Muscle of leg (tissue), 11 donors: ENCODE results near the gene IL11. TPM values are rescaled to one million over a fixed set of nuclear protein-coding genes. Genes with fewer than 3 reads are reported as not detected.

Experiments used
- DNase-seq: peaks from one replicate; pipeline ENCODE4 v3.0.0; 2013
- H3K27ac ChIP-seq: one replicate; pipeline ENCODE4 v1.5.1; 2013; ENCODE audit warnings: mild to moderate bottlenecking, low read length, control low read depth
- H3K27me3 ChIP-seq: one replicate; pipeline ENCODE4 v1.6.1; 2013; ENCODE audit warnings: low read length; ENCODE audit not compliant: control insufficient read depth, insufficient read depth
- H3K36me3 ChIP-seq: one replicate; pipeline ENCODE4 v1.6.1; 2013; ENCODE audit warnings: low read length; ENCODE audit not compliant: control insufficient read depth, insufficient read depth
- H3K4me1 ChIP-seq: one replicate; pipeline ENCODE4 v1.6.1; 2013; ENCODE audit warnings: low read length; ENCODE audit not compliant: control insufficient read depth, insufficient read depth
- H3K4me3 ChIP-seq: one replicate; pipeline ENCODE4 v1.5.1; 2013; ENCODE audit warnings: low read length, control low read depth
- H3K9me3 ChIP-seq: replicated peaks from 2 replicates; pipeline ENCODE4 v1.6.1; 2013; ENCODE audit warnings: low read depth, low read length; ENCODE audit not compliant: control insufficient read depth
- WGBS: methylation state at CpG from one replicate; pipeline ENCODE4 v1.1.5; 2013; ENCODE audit warnings: missing lambda C conversion rate; ENCODE audit not compliant: insufficient coverage; 5-methylcytosine and 5-hydroxymethylcytosine counted together
- polyA plus RNA-seq, 8 donors: library from polyadenylated mRNA; unstranded; fragments of 120-200 nt; gene quantifications; one replicate each; pipeline versions ENCODE4 v1.2.1 to v1.2.3, GENCODE V29; 2013; ENCODE audit warnings: inconsistent platforms in 1 of 8, low replicate concordance in 1 of 8; ENCODE audit not compliant: insufficient read length in 8 of 8, insufficient read depth in 1 of 8
- total RNA-seq: library from RNA; stranded (reverse); fragments of 120-200 nt; gene quantifications from one replicate; pipeline ENCODE4 v1.2.4, GENCODE V29; 2013

The IL11 gene
- total and polyA plus RNA-seq, 9 donors: 0.12 to 0.61 (median 0.36) TPM

- Histone ChIP-seq H3K4me1 (no peaks in the 10 kb centered on the region), H3K36me3 (no peaks in the 10 kb centered on the region), H3K9me3 (no peaks in the 10 kb centered on the region), H3K27me3 (peaks cover 2% of the 10 kb centered on the region), H3K27ac (peak within 1 kb of the TSS; percentile 29), H3K4me3 (no peak within 1 kb of the TSS)
- WGBS: 50% methylated on average over 2 of the region's 14 CpGs
- DNase-seq: no peak
Measured at GRCh38 chr19:55325172-55325571, 45.1 kb downstream of the IL11 start, which contains the start of gene TMEM150B. Gene TMEM150B, minus strand, starts transcription at chr19:55325341. Its CDS starts 4,305 bp downstream, at chr19:55321036.

GRCh38 chr19:55324662-55325061, 45.6 kb downstream of the IL11 start:
- Histone ChIP-seq H3K27me3 (peaks cover 7% of the 10 kb centered on the region), H3K27ac (peak overlapping the region; percentile 29), H3K4me3 (no peak overlapping the region), H3K36me3 (no peaks in the 10 kb centered on the region), H3K4me1 (peaks cover 5% of the 10 kb centered on the region), H3K9me3 (no peaks in the 10 kb centered on the region)
- DNase-seq: no peak
- 60% methylated on average over 3 of the region's 6 CpGs for WGBS

- Histone ChIP-seq H3K4me1 (peaks cover 5% of the 10 kb centered on the region), H3K9me3 (no peaks in the 10 kb centered on the region), H3K4me3 (no peak overlapping the region), H3K27me3 (peaks cover 7% of the 10 kb centered on the region), H3K27ac (no peak overlapping the region), H3K36me3 (no peaks in the 10 kb centered on the region)
- DNase-seq: no peak
- WGBS: 42% methylated on average over 10 of the region's 12 CpGs
Measured at GRCh38 chr19:55322204-55322885, 47.9 kb downstream of the IL11 start.

GRCh38 chr19:55321466-55322137, 48.7 kb downstream of the IL11 start:
- no peaks in the 10 kb centered on the region for H3K9me3 ChIP-seq
- no peak overlapping the region for H3K4me3 ChIP-seq
- no peak for DNase-seq
- H3K27ac ChIP-seq: no peak overlapping the region
- 74% methylated on average over 5 of the region's 9 CpGs for whole genome bisulfite sequencing
- no peaks in the 10 kb centered on the region for H3K36me3 ChIP-seq
- peaks cover 7% of the 10 kb centered on the region for H3K27me3 ChIP-seq
- peaks cover 5% of the 10 kb centered on the region for H3K4me1 ChIP-seq

- Histone ChIP-seq H3K4me3 (no peak overlapping the region), H3K4me1 (peaks cover 5% of the 10 kb centered on the region), H3K9me3 (no peaks in the 10 kb centered on the region), H3K27ac (no peak overlapping the region), H3K36me3 (no peaks in the 10 kb centered on the region), H3K27me3 (peaks cover 7% of the 10 kb centered on the region)
- DNase-seq: no peak
- WGBS: 94% methylated on average over 6 of the region's 8 CpGs
Measured at GRCh38 chr19:55320844-55321419, 49.3 kb downstream of the IL11 start.

GRCh38 chr19:55319785-55320184, 50.5 kb downstream of the IL11 start:
- peak; percentile 52 for DNase-seq
- no peak overlapping the region for H3K4me3 ChIP-seq
- no peaks in the 10 kb centered on the region for H3K36me3 ChIP-seq
- no peak overlapping the region for H3K27ac ChIP-seq
- H3K4me1 ChIP-seq: peaks cover 5% of the 10 kb centered on the region
- H3K9me3 ChIP-seq: no peaks in the 10 kb centered on the region
- H3K27me3 ChIP-seq: peaks cover 7% of the 10 kb centered on the region
- WGBS: 13% methylated on average over 18 of the region's 21 CpGs

- no peak for DNase-seq
- 71% methylated on average over 5 of the region's 8 CpGs for WGBS
- H3K9me3 ChIP-seq: no peaks in the 10 kb centered on the region
Measured at GRCh38 chr19:55316646-55317045, 53.6 kb downstream of the IL11 start.

GRCh38 chr19:55315956-55316525, 54.2 kb downstream of the IL11 start:
- WGBS: 86% methylated on average over 12 of the region's 13 CpGs
- no peaks in the 10 kb centered on the region for H3K36me3 ChIP-seq
- H3K9me3 ChIP-seq: no peaks in the 10 kb centered on the region
- peaks cover 7% of the 10 kb centered on the region for H3K27me3 ChIP-seq
- H3K4me3 ChIP-seq: no peak overlapping the region
- peaks cover 5% of the 10 kb centered on the region for H3K4me1 ChIP-seq
- DNase-seq: no peak
- no peak overlapping the region for H3K27ac ChIP-seq

More at GRCh38 chr19:55316646-55317045, 53.6 kb downstream of the IL11 start:
- Histone ChIP-seq H3K4me1 (peaks cover 5% of the 10 kb centered on the region), H3K4me3 (no peak overlapping the region), H3K27me3 (peaks cover 7% of the 10 kb centered on the region), H3K27ac (no peak overlapping the region), H3K36me3 (no peaks in the 10 kb centered on the region)

GRCh38 chr19:55314396-55314795, 55.9 kb downstream of the IL11 start:
- 63% methylated on average over 7 of the region's 8 CpGs for whole genome bisulfite sequencing
- Histone ChIP-seq H3K27ac (no peak overlapping the region), H3K4me1 (no peaks in the 10 kb centered on the region), H3K4me3 (no peak overlapping the region), H3K9me3 (no peaks in the 10 kb centered on the region), H3K27me3 (no peaks in the 10 kb centered on the region), H3K36me3 (peaks cover 3% of the 10 kb centered on the region)
- DNase-seq: no peak
